ENCODE results near the gene POU2AF3.

Gene POU2AF3

DNA sequence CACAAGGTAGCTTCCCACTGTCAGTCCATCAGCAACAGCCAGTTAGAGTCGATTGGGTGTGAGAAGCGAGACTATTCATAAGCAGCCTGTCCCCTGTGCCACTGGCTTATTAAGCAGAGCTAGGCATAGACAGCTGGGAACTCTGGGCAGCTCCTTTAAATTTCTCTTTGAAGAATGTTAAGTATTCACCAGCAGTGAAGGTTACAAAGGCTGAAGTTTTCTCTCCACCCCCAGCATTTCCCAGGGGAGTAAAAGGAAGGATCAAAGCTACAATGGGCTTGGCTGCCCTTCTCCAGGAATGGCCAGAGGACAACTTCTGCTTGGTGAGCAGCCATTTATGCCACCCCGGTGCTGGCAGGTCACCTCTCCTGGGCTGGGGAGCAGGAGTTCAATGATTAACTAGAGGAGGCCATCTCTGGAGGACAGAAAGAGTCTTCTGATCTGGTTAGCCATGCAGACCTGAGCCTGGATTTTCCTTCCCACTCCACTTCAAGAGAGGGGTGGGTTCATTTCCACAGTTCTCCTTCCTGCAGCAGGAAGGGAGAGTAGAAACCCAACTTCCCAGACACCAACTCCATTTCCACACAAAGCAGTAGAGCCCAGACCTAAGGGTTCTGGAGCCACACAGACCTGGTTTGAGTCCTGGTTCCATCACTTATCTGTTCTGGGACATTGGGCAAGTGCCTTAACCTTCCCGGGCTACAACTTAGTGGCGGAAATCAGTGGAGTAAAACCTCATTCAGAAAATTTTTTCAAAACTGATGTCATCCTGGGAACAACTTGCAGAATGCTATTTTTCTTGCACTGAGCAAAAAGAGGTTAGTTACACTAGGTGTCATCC, 22.6 kb downstream of the POU2AF3 start:
- H3K9ac ChIP-seq: no peak overlapping the region
- no peak overlapping the region for H3K27ac ChIP-seq
- no peaks in the 10 kb centered on the region for H3K4me1 ChIP-seq
- H3K27me3 ChIP-seq: no peaks in the 10 kb centered on the region
- no peak overlapping the region for H3K4me2 ChIP-seq
- no peaks in the 10 kb centered on the region for H4K20me1 ChIP-seq
- H3K9me3 ChIP-seq (replicated peaks in 1 of 11): peaks cover 0 to 7% (median 0%) of the 10 kb centered on the region in 11 experiments; a peak in 1 of 22 replicates
- TF ChIP-seq Cebpa-rat (IDR thresholded peaks at IDR 0.05): no peak
- H3K36me3 ChIP-seq: no peaks in the 10 kb centered on the region; a peak in 1 of 22 replicates
- H3K4me3 ChIP-seq: no peak overlapping the region

DNA sequence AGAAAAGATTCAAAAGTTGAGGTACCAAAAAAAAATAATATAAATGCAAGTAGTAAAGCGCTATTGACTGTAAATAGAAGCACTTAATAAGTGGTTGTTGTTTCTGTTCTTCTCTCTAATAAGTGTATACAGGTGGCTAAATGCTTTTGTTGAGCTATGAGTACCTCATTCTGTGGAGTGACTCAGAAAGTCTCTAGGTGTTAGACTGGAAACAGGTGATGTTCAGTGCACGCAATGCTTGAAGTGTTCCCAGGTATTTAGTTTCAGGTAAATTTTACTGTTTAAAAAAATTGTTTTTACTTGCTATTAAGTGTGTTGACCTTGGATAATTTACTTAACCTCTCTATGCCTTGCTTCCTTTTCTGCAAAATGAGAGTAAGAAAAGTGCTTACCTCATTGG, 24.2 kb downstream of the POU2AF3 start:
- Histone ChIP-seq H3K4me1 (no peaks in the 10 kb centered on the region), H3K36me3 (no peaks in the 10 kb centered on the region; a peak in 1 of 22 replicates), H3K9ac (no peak overlapping the region), H3K9me3 (replicated peaks in 1 of 11) (no peaks in the 10 kb centered on the region), H4K20me1 (no peaks in the 10 kb centered on the region), H3K27me3 (no peaks in the 10 kb centered on the region), H3K4me3 (no peak overlapping the region), H3K4me2 (no peak overlapping the region), H3K27ac (no peak overlapping the region)
- TF ChIP-seq Cebpa-rat (IDR thresholded peaks at IDR 0.05): no peak

DNA sequence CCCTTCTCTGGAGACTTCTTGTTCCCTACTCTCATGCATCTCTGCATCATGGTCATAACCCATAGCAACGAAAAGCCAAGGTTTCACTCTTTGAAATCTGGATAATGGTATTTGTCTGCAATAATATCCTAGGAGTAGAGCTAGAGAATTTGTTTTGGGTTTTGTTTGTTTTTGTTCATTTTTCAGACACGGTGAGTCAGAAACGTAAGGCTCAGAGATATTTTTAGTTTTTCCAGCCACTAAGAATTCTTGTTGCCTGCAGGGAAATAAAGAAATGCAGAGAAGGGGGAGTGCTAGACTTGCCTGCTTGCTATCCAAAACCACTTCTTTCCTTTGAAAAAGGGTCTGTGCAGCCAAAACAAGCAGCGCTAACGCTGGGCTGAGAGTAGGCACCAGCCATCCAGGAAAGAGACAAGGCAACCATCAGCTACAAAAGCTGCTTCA, 26.0 kb downstream of the POU2AF3 start:
- H3K4me2 ChIP-seq: no peak overlapping the region
- no peaks in the 10 kb centered on the region for H3K36me3 ChIP-seq
- no peak for TF ChIP-seq Cebpa-rat (IDR thresholded peaks at IDR 0.05)
- H3K27me3 ChIP-seq: no peaks in the 10 kb centered on the region
- H3K9ac ChIP-seq: no peak overlapping the region
- no peak overlapping the region for H3K4me3 ChIP-seq
- H3K27ac ChIP-seq: no peak overlapping the region
- H3K9me3 ChIP-seq (replicated peaks in 1 of 11): no peaks in the 10 kb centered on the region
- peaks cover 0 to 7% (median 0%) of the 10 kb centered on the region in 10 experiments; a peak in 6 of 20 replicates for H3K4me1 ChIP-seq
- H4K20me1 ChIP-seq: no peaks in the 10 kb centered on the region

DNA sequence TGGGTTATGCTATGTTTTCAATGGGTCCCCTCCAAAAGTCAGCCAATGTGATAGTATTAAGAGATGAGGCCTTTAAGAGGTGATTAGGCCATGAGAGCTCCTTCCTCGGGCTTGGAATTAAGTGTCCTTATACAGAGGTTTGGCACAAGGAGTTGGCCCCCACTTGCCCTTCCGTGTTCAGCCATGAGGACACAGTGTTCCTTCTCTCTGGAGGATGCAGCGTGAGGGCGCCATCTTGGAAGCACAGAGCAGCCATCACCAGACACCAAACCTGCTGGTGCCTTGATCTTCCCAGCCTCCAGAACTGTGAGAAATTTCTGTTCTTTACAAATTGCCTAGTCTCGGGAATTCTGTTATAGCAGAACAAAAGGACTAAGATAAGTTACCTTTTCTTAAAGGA, 26.9 kb downstream of the POU2AF3 start:
- no peak overlapping the region for H3K4me3 ChIP-seq
- H3K4me2 ChIP-seq: no peak overlapping the region
- H3K36me3 ChIP-seq: no peaks in the 10 kb centered on the region
- no peak overlapping the region for H3K27ac ChIP-seq
- no peaks in the 10 kb centered on the region for H3K27me3 ChIP-seq
- no peaks in the 10 kb centered on the region for H4K20me1 ChIP-seq
- H3K4me1 ChIP-seq: peaks cover 0 to 17% (median 5%) of the 10 kb centered on the region in 10 experiments; a peak in 10 of 20 replicates
- H3K9me3 ChIP-seq (replicated peaks in 1 of 11): no peaks in the 10 kb centered on the region
- TF ChIP-seq Cebpa-rat (IDR thresholded peaks at IDR 0.05): no peak
- H3K9ac ChIP-seq: no peak overlapping the region

DNA sequence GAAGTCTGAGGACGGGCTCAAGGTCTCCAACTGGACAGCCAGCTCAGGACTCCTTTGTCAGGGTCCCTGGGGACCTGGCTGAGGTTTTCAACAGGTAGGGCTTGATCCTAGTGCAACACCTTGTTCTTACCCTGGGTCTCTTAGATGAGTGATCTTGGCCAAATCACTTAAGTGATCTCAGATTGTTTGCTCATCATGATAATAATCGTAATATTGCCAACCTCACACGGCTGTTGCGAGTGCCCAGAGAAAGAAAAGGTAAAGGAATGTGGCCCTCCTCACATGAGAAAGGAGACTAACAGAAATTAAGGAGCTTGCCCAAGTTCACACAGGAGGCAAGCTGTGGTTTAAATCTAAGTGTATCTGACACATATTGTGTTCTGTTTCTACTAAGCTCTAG, 28.5 kb downstream of the POU2AF3 start:
- no peaks in the 10 kb centered on the region for H3K9me3 ChIP-seq (replicated peaks in 1 of 11)
- no peak overlapping the region for H3K4me2 ChIP-seq
- H3K27ac ChIP-seq: no peak overlapping the region
- no peaks in the 10 kb centered on the region for H4K20me1 ChIP-seq
- no peaks in the 10 kb centered on the region for H3K27me3 ChIP-seq
- H3K4me3 ChIP-seq: no peak overlapping the region
- H3K9ac ChIP-seq: no peak overlapping the region
- no peak for TF ChIP-seq Cebpa-rat (IDR thresholded peaks at IDR 0.05)
- H3K4me1 ChIP-seq: peaks cover 0 to 20% (median 8%) of the 10 kb centered on the region in 10 experiments; a peak in 10 of 20 replicates
- no peaks in the 10 kb centered on the region for H3K36me3 ChIP-seq

DNA sequence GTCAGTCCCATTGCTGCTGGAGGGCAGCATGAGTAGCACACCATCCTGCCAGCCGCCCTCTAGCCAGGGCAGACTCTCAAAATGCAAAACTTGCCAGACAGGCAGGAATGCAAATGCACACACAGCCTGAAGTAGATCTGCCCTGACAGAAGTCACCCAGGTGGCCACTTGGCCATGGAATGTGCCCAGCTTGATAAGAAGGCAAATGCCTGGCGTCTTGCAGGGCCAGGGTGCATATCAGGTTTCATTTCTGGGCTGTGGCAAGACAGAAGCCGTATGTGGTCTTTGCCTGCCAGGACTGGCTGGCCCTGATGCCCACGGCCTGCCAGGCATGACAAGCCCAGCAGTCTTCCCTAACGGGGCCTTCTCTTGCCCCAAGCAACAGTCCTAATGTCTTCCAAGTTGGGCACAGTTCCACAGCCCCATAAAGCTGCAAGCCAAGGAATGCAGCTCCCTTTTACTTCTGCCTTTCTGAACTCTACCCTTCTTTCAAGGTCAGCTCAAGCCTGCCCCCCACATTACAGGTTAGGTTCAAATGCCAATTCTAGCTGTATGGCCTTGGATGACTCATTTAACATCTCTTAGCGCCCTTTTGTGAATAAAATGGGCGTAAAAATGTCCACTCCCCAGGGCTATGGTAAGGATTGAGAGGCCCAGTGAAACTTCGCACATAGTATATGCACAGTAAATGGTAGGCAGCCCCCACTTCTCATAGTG, 29.7 kb downstream of the POU2AF3 start:
- no peak overlapping the region for H3K9ac ChIP-seq
- no peaks in the 10 kb centered on the region for H4K20me1 ChIP-seq
- no peak for TF ChIP-seq Cebpa-rat (IDR thresholded peaks at IDR 0.05)
- H3K9me3 ChIP-seq (replicated peaks in 1 of 11): no peaks in the 10 kb centered on the region
- no peak overlapping the region for H3K4me2 ChIP-seq
- H3K4me3 ChIP-seq: no peak overlapping the region
- H3K27ac ChIP-seq: no peak overlapping the region
- H3K36me3 ChIP-seq: peaks cover 0 to 4% (median 0%) of the 10 kb centered on the region in 11 experiments; a peak in 1 of 22 replicates
- H3K27me3 ChIP-seq: no peaks in the 10 kb centered on the region
- peaks cover 0 to 20% (median 8%) of the 10 kb centered on the region in 10 experiments; a peak in 10 of 20 replicates for H3K4me1 ChIP-seq

DNA sequence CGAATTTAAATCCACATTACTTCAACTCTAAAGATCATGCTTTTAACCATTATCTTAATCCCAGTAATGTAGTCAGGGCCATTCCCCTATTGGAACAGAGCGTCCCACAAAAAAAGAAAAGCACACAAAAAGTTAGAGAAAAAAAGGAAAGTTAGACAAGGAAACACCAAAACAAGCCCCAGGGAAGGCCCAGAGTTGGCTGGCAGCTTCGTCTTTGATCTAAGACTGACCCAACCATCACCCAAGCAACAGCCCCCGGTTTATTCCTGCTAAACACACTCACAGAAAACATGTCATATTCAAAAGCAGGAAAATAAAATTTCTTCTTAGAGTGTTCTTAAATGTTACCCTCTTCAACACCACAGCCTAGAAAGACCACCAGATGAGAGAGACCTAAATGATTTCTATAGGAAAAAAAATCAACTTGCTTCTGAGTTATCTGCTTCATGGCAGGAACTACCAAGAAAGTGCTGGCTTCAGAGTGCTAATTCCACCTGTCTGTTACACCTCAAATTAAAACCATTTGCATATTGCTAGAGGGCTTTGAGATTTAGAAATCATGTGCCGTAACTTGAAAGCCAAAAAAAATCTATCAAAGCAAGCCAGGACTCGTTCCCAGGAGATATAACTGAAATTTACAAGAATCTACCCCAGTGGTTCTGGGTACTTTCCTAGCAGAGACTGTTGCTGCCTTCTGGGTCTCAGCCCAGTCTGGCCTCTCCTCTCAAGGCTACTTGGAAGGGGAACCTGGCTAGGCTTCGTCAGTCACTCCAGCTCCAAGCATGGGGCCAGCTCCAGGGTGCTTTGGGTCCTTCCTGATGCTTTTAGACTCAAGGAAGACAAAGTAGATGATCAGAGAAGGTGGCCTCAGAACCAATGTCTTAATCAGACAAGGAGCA, 31.2 kb downstream of the POU2AF3 start:
- H3K9me3 ChIP-seq (replicated peaks in 1 of 11): no peaks in the 10 kb centered on the region
- peaks cover 0 to 20% (median 8%) of the 10 kb centered on the region in 10 experiments; a peak in 10 of 20 replicates for H3K4me1 ChIP-seq
- H3K9ac ChIP-seq: no peak overlapping the region
- H3K27ac ChIP-seq: no peak overlapping the region
- H4K20me1 ChIP-seq: no peaks in the 10 kb centered on the region
- no peak overlapping the region for H3K4me3 ChIP-seq
- TF ChIP-seq Cebpa-rat (IDR thresholded peaks at IDR 0.05): no peak
- H3K4me2 ChIP-seq: peak overlapping the region in 8 of 11 experiments; percentile 7 to 49 (median 27); a peak in 12 of 22 replicates
- H3K27me3 ChIP-seq: no peaks in the 10 kb centered on the region
- peaks cover 0 to 4% (median 0%) of the 10 kb centered on the region in 11 experiments; a peak in 1 of 22 replicates for H3K36me3 ChIP-seq

DNA sequence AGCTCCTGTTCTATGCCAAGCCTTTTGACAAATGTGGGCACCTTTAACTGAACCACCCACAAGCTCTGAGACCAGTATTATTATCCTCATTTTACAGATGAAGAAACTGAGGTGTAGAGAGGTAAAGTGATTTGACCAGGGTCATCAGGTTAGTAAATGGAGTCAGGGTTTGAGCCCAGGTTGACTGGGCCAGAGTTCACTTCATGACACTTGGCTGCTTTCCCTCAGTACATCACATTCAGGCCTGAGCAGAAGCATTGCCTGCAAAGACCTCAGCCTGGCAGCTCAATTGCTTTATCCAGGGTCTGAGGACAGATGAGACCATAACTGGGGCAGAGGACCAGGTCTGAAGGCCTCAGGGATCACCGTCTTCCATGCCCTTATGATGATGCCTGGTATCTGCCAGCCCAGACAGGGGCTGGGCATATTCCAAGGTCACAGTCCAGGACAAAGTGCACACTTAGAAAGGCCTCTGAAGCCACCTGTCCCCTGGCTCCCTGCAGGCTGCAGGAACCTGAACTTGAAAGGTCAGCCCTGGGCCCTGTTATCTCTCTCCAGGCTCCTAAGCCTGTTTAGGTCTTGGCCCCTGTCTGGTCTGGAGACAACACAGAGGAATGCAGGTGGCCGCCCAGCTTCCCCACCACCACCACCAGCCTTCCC, 32.0 kb downstream of the POU2AF3 start:
- H3K27ac ChIP-seq: no peak overlapping the region
- H4K20me1 ChIP-seq: no peaks in the 10 kb centered on the region
- no peaks in the 10 kb centered on the region for H3K9me3 ChIP-seq (replicated peaks in 1 of 11)
- peaks cover 0 to 21% (median 8%) of the 10 kb centered on the region in 10 experiments; a peak in 11 of 20 replicates for H3K4me1 ChIP-seq
- no peak overlapping the region for H3K4me3 ChIP-seq
- H3K9ac ChIP-seq: no peak overlapping the region
- H3K36me3 ChIP-seq: peaks cover 0 to 4% (median 0%) of the 10 kb centered on the region in 11 experiments; a peak in 1 of 22 replicates
- TF ChIP-seq Cebpa-rat (IDR thresholded peaks at IDR 0.05): no peak
- peak overlapping the region in 8 of 11 experiments; percentile 7 to 49 (median 27); a peak in 10 of 22 replicates for H3K4me2 ChIP-seq
- no peaks in the 10 kb centered on the region for H3K27me3 ChIP-seq
